ENCODE measurements around the gene GALNT14.

DNA sequence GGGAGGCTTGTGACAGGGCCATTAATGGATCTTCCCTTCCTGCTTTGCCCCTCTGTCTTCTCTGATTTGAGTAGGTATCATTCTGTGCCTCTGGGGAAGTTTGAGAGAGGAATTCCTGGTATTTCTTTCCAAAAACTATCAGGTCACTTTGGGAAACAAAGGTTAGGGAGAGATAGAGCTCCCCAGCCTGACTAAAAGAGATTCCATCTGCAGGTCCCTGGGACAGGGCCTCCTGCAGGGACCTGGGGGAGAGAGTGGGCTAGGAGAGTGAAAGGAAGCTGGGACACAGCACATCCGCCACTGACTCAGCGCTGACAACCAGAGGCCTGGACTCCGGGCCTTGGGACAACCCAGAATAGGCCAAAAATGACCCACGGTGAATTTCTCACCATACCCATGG lies 6.4 kb downstream of the GALNT14 start:
- TF ChIP-seq, protein P1, sequence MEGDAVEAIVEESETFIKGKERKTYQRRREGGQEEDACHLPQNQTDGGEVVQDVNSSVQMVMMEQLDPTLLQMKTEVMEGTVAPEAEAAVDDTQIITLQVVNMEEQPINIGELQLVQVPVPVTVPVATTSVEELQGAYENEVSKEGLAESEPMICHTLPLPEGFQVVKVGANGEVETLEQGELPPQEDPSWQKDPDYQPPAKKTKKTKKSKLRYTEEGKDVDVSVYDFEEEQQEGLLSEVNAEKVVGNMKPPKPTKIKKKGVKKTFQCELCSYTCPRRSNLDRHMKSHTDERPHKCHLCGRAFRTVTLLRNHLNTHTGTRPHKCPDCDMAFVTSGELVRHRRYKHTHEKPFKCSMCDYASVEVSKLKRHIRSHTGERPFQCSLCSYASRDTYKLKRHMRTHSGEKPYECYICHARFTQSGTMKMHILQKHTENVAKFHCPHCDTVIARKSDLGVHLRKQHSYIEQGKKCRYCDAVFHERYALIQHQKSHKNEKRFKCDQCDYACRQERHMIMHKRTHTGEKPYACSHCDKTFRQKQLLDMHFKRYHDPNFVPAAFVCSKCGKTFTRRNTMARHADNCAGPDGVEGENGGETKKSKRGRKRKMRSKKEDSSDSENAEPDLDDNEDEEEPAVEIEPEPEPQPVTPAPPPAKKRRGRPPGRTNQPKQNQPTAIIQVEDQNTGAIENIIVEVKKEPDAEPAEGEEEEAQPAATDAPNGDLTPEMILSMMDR (IDR thresholded peaks at IDR 0.05) = no peak
- no peak for TF ChIP-seq EZH2 (IDR thresholded peaks at IDR 0.05)
